ENCODE results near the gene EPC1. TPM values are rescaled to one million over a fixed set of nuclear protein-coding genes. Genes with fewer than 3 reads are reported as not detected.
"Not testable (repeated sequence)": the region's sequence is repeated elsewhere in the genome, so short reads cannot be mapped to it uniquely, and the experiment has no call there.

Gene EPC1
- total RNA-seq, 2 experiments from 2014 or later = 33.0 to 33.9 TPM

DNA sequence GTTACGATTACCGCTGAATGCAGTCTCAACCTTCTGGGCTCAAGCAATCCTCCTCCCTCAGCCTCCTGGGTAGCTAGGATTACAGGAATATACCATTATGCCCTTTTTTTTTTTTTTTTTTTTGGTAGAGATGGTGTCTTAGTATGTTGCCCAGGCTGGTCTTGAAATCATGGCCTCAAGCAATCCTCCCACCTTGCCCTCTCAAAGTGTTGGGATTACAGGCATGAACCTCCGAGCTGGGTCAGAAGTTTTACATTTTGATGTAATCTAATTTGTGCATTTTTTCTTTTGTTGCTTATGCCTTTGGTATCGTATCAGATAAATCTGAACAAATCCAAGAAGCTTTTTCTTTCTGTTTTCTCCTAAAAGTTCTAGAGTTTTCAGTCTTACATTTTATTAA is 87.4 kb downstream of the EPC1 start:
- Mint-ChIP-seq H3K4me1 (ENCODE audit: low read depth) (peaks cover 8% of the 10 kb centered on the region), H3K4me3 (no peak overlapping the region), H3K9me3 (no peaks in the 10 kb centered on the region), H3K27me3 (no peaks in the 10 kb centered on the region), H3K36me3 (ENCODE audit: low read depth) (no peaks in the 10 kb centered on the region), H3K27ac (no peak overlapping the region)
- ChIA-PET CTCF (interaction anchor here (0.6 to 1.8 kb wide), 2 partner anchors 9 to 86 kb away, joined by 3 to 4 read pairs; no protein-coding TSS in a partner anchor), POLR2A (interaction anchor here (1.2 to 1.3 kb wide), 2 partner anchors 77 to 86 kb away, joined by 3 read pairs; no protein-coding TSS in a partner anchor)
- intact Hi-C loops (cut with micrococcal nuclease) = no loop called here
- ATAC-seq (no peak), DNase-seq (no peak)
- TF ChIP-seq, protein P1, sequence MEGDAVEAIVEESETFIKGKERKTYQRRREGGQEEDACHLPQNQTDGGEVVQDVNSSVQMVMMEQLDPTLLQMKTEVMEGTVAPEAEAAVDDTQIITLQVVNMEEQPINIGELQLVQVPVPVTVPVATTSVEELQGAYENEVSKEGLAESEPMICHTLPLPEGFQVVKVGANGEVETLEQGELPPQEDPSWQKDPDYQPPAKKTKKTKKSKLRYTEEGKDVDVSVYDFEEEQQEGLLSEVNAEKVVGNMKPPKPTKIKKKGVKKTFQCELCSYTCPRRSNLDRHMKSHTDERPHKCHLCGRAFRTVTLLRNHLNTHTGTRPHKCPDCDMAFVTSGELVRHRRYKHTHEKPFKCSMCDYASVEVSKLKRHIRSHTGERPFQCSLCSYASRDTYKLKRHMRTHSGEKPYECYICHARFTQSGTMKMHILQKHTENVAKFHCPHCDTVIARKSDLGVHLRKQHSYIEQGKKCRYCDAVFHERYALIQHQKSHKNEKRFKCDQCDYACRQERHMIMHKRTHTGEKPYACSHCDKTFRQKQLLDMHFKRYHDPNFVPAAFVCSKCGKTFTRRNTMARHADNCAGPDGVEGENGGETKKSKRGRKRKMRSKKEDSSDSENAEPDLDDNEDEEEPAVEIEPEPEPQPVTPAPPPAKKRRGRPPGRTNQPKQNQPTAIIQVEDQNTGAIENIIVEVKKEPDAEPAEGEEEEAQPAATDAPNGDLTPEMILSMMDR (IDR thresholded peaks at IDR 0.05) = no peak

DNA sequence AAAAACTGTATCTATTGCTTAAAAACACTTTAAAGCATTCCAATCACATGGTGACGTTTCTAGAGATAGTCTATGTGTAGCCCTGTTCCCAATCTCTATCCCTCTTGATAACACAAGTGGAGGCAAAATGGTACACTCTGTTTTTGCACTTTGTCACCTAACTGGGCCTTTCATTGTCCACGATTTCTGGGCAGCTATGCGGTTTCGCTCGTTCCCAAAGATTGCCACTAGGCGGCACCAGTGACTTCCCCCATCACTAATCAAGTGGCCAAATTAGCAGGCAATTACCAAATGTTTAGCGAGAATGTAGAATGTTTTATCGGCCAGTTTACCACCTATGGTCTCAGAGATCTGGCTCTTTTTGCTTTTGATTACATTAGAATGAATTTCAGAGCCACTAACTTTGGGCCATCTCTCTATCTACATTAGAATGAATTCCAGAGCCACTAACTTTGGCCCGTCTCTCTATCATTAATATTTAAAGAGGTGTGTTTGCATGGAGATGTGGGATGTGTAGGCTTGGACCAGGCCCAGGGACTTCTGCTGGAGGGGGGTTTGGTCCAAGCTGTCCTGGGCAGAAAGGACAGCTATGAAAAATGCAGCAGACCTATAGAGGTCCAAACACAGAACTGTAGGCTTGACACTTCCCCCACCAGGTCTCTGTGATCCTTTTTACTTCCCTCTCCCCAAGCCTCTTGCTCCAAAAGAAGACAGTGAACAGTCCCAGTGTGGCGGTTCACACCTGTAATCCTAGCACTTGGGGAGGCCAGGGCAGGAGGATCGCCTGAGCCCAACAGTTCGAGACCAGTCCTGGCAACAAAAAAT is 90.1 kb downstream of the EPC1 start:
- intact Hi-C loops (cut with micrococcal nuclease) = loop anchor here (1.0 to 2.0 kb wide), 2 partner anchors 85 to 112 kb away; no protein-coding TSS in a partner anchor
- no peaks in the 10 kb centered on the region for H3K9me3 Mint-ChIP-seq
- TF ChIP-seq, protein P1 (IDR thresholded peaks at IDR 0.05) = peak; percentile 84
- CTCF ChIA-PET = interaction anchor here (0.7 to 4.2 kb wide), 24 partner anchors 10 to 115 kb away, joined by 3 to 27 read pairs (median 6); no protein-coding TSS in a partner anchor
- no peak overlapping the region for H3K4me3 Mint-ChIP-seq
- no peak overlapping the region for H3K27ac Mint-ChIP-seq
- peaks cover 14% of the 10 kb centered on the region for H3K4me1 Mint-ChIP-seq (ENCODE audit: low read depth)
- peak; percentile 83 for DNase-seq
- H3K27me3 Mint-ChIP-seq = no peaks in the 10 kb centered on the region
- H3K36me3 Mint-ChIP-seq (ENCODE audit: low read depth) = no peaks in the 10 kb centered on the region
- POLR2A ChIA-PET = interaction anchor here (0.6 kb wide), 1 partner anchor 111 kb away, joined by 3 read pairs; no protein-coding TSS in a partner anchor
- peak; percentile 86 for ATAC-seq

DNA sequence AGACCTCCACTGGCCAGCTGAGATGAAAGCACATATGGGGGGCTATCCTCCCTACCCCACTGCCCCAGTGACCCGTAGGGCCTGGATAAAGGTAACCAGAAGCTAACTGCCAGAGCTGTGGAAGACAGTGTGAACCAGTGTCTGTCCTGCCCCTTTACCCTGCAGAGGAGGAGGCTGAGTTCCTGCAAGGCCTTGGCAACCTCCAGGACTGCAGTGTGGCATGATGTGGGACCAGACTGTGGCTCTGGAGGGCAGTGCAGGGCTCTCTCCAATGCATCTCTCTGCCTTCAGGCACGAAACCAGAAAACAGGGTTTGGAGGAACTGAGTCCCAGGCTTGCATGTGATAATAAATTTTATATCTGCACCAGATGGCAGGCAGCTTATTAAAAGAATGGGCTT is 93.1 kb downstream of the EPC1 start:
- H3K9me3 Mint-ChIP-seq = no peaks in the 10 kb centered on the region
- H3K27me3 Mint-ChIP-seq = no peaks in the 10 kb centered on the region
- H3K4me3 Mint-ChIP-seq = no peak overlapping the region
- DNase-seq (no peak), ATAC-seq (no peak)
- no peaks in the 10 kb centered on the region for H3K36me3 Mint-ChIP-seq (ENCODE audit: low read depth)
- TF ChIP-seq, protein P1 (IDR thresholded peaks at IDR 0.05) = no peak
- ChIA-PET CTCF (interaction anchor here (1.3 to 4.2 kb wide), 5 partner anchors 15 to 124 kb away, joined by 3 to 25 read pairs (median 4); no protein-coding TSS in a partner anchor), POLR2A (no interaction called here)
- peaks cover 29% of the 10 kb centered on the region for H3K4me1 Mint-ChIP-seq (ENCODE audit: low read depth)
- H3K27ac Mint-ChIP-seq = no peak overlapping the region
- intact Hi-C loops (cut with micrococcal nuclease) = loop anchor here (5.0 kb wide), 1 partner anchor 62 kb away; no protein-coding TSS in a partner anchor

DNA sequence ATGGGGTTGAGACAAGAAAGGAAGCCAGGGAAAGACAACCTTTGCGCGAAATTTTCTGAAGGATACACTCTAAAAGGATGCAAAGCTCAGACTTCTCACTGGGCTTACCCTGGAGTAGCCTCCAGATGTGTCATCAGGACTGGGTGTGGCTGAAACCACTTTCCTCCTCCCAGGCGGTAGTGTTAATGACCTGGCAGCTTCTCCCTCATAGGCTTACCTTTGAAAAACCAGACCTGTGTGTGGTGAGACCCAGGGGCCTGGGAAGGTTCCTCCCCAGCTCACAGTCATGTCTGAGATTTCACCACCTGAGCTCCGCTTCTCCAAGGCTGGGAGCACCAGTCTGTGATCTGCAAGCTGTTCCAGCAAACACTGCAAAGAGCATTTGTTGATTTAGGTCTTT is 93.7 kb downstream of the EPC1 start:
- H3K27me3 Mint-ChIP-seq = no peaks in the 10 kb centered on the region
- no peaks in the 10 kb centered on the region for H3K36me3 Mint-ChIP-seq (ENCODE audit: low read depth)
- no peak overlapping the region for H3K4me3 Mint-ChIP-seq
- ChIA-PET POLR2A (no interaction called here), CTCF (interaction anchor here (1.3 to 4.2 kb wide), 4 partner anchors 16 to 118 kb away, joined by 4 to 25 read pairs (median 4); no protein-coding TSS in a partner anchor)
- peaks cover 29% of the 10 kb centered on the region for H3K4me1 Mint-ChIP-seq (ENCODE audit: low read depth)
- intact Hi-C loops (cut with micrococcal nuclease) = loop anchor here (5.0 kb wide), 1 partner anchor 61 kb away; no protein-coding TSS in a partner anchor
- ATAC-seq (peak; percentile 18), DNase-seq (peak; percentile 25)
- no peaks in the 10 kb centered on the region for H3K9me3 Mint-ChIP-seq
- H3K27ac Mint-ChIP-seq = no peak overlapping the region
- TF ChIP-seq, protein P1 (IDR thresholded peaks at IDR 0.05) = no peak

DNA sequence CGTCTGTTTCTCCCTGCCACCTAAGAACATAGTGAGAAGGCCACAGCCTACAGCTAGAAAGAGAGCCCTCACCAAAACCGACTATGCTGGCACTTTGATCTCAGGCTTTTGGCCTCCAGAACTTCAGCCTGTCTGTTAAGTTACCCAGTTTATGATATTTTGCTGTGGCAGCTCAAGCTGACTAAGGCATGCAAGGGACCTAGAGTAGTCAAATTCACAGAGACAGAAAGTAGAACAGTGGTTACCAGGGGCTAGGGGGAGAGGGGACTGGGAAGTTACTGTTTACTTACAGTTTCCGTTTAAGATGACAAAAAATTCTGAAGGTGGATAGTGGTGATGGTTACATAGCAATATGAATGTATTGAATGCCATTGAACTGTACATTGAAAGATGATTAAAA is 96.5 kb downstream of the EPC1 start:
- H3K27ac Mint-ChIP-seq = peak overlapping the region; percentile 81
- H3K4me3 Mint-ChIP-seq; H3K27me3 Mint-ChIP-seq; H3K9me3 Mint-ChIP-seq; H3K36me3 Mint-ChIP-seq (ENCODE audit: low read depth): not testable (repeated sequence)
- ChIA-PET POLR2A (interaction anchor here (0.9 to 2.3 kb wide), 3 partner anchors 68 to 102 kb away, joined by 3 to 9 read pairs (median 3); no protein-coding TSS in a partner anchor), CTCF (interaction anchor here (0.8 to 2.6 kb wide), 6 partner anchors 9 to 119 kb away, joined by 3 to 10 read pairs (median 4); no protein-coding TSS in a partner anchor)
- intact Hi-C loops (cut with micrococcal nuclease) = loop anchor here (5.0 kb wide), 1 partner anchor 58 kb away; no protein-coding TSS in a partner anchor
- peak; percentile 92 for ATAC-seq
- H3K4me1 Mint-ChIP-seq (ENCODE audit: low read depth) = peaks cover 23% of the 10 kb centered on the region
- peak; percentile 19 for DNase-seq
